GM06990 (cell line): ENCODE data around the gene DPH6.

Experiments
- DNase-seq: peaks from one replicate; pipeline ENCODE4 v3.0.0-alpha.2; 2011; ENCODE audit not compliant: insufficient read length; ENCODE audit errors: extremely low read depth
- H3K27me3 ChIP-seq: replicated peaks from 2 replicates; pipeline ENCODE4 v1.6.0; 2011; ENCODE audit warnings: low read length; ENCODE audit not compliant: control insufficient read depth, insufficient read depth
- H3K36me3 ChIP-seq: 2 replicates; pipeline ENCODE4 v1.5.1; 2011; ENCODE audit warnings: low read length; ENCODE audit not compliant: control insufficient read depth, insufficient read depth
- H3K4me3 ChIP-seq: replicated peaks from 2 replicates; pipeline ENCODE4 v1.5.1; 2011; ENCODE audit warnings: low read depth, mild to moderate bottlenecking, control low read depth, low read length
- CTCF ChIP-seq: IDR thresholded peaks from 2 replicates; pipeline ENCODE4 v1.5.1; 2011; ENCODE audit warnings: low read length, control low read depth, mild to moderate bottlenecking, inconsistent platforms; ENCODE audit not compliant: insufficient read depth, poor library complexity, severe bottlenecking

The DPH6 gene

GRCh38 chr15:35540021-35540420 is 5.9 kb downstream of the DPH6 start:
- no peak for DNase-seq
- no peak for TF ChIP-seq CTCF
- Histone ChIP-seq H3K36me3 (no peaks in the 10 kb centered on the region), H3K4me3 (no peak overlapping the region), H3K27me3 (no peaks in the 10 kb centered on the region)

DNA sequence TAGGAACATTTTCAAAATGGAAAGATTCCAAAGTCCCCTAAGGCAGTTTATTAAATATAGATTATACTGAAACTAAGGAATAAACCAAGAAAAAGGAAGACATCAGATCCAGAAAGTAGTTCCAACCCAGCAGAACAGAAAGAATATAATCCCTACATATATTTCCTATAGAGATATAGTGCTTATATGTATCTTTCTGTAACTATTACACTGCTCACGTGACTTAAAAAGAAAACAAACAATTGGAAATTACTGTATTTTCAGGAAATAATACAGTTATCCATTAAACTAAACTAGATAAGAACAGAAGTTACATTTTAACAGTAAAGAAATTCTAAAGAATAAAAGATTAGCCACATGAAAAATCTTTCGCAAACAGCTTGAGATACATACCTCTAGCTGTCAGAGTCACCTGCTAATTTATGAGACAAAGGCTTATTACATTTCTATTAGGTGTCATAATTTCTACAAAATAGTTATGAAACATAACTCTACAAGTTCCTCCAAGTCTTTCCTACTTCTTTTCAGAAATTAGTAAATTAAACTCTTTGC is 10.5 kb downstream of the DPH6 start:
- H3K4me3 ChIP-seq: no peak overlapping the region
- no peak for TF ChIP-seq CTCF

GRCh38 chr15:35533130-35534110 is 12.5 kb downstream of the DPH6 start:
- Histone ChIP-seq H3K36me3 (no peaks in the 10 kb centered on the region), H3K4me3 (no peak overlapping the region), H3K27me3 (no peaks in the 10 kb centered on the region)
- no peak for TF ChIP-seq CTCF
- no peak for DNase-seq

More for the DNA sequence above, 10.5 kb downstream of the DPH6 start:
- H3K36me3 ChIP-seq: no peaks in the 10 kb centered on the region
- no peaks in the 10 kb centered on the region for H3K27me3 ChIP-seq
- DNase-seq: no peak

DNA sequence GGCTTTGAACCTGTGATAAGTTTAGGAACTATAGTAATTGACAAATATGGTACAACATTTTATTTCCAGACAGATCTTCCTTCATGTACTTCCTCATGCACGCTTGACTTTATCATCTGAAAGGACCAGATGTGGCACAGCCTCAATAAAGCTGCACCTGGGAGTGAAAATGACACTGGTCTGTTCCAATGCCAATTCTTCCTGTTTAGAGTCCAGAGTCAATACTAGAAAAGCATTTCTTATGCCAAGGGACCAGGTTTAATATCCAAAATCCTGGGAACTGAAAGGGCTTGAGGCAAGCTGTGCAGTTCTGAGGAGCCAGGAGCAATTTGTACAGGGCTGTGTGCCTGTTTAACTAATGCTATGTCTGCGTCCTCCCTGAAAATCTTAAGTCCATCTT is 15.3 kb downstream of the DPH6 start:
- no peak for TF ChIP-seq CTCF
- no peak overlapping the region for H3K4me3 ChIP-seq
- no peaks in the 10 kb centered on the region for H3K27me3 ChIP-seq
- H3K36me3 ChIP-seq: no peaks in the 10 kb centered on the region
- no peak for DNase-seq

- H3K27me3 ChIP-seq: no peaks in the 10 kb centered on the region
- no peak for DNase-seq
- no peak overlapping the region for H3K4me3 ChIP-seq
- TF ChIP-seq CTCF: no peak
- H3K36me3 ChIP-seq: no peaks in the 10 kb centered on the region
Observed at GRCh38 chr15:35529784-35530183, 16.2 kb downstream of the DPH6 start.
